K562 (cell line): Measurements from ENCODE around the gene COL25A1. TPM values are rescaled to one million over a fixed set of nuclear protein-coding genes. Genes with fewer than 3 reads are reported as not detected.

Experiments
- CLOCK ChIP-seq: fragments of 250-450 bp; sonication (Bioruptor Pico); IDR thresholded peaks from 2 replicates; pipeline ENCODE4 v1.4.0; 2020; ENCODE audit warnings: mild to moderate bottlenecking, moderate library complexity, borderline replicate concordance
- MGA ChIP-seq: fragments of 450-650 bp; IDR thresholded peaks from 2 replicates; pipeline ENCODE4 v1.6.1; 2016; ENCODE audit warnings: mild to moderate bottlenecking, moderate library complexity
- TRIM24 ChIP-seq, 2 experiments: fragments of 450-650 bp; IDR thresholded peaks; 2 replicates each; pipeline ENCODE4 v1.6.1; 2016
- ZBTB1 ChIP-seq: sonication (generic); formaldehyde crosslinking; IDR thresholded peaks from 2 replicates; pipeline ENCODE4 v1.8.1; 2023; ENCODE audit warnings: missing genetic modification reagents, low read depth, mild to moderate bottlenecking, borderline replicate concordance
- ZNF592 ChIP-seq: fragments of 450-650 bp; IDR thresholded peaks from 2 replicates; pipeline ENCODE4 v1.6.1; 2017; ENCODE audit warnings: antibody characterized with exemption, mild to moderate bottlenecking
- polyA plus RNA-seq, 8 experiments: library from polyadenylated mRNA; depleted of rRNA in 4 of 8; stranded (reverse) in 5 of 8; unstranded in 3 of 8; fragments of >200 nt; fragmentation: Nextera tagmentation in 2 of 8; fragmentation: Illumina TruSeq in 1 of 8; extraction: Ambion mirVana in 2 of 8; extraction: Trizol in 1 of 8; gene quantifications; 2 replicates each; pipeline versions ENCODE4 v1.2.1 to v1.2.3, GENCODE V29; 2011 to 2014; ENCODE audit warnings: inconsistent platforms in 1 of 8, missing spikeins in 1 of 8
- total RNA-seq, 7 experiments: library from RNA; depleted of rRNA in 6 of 7; stranded (reverse); fragments of >200 nt in 6 of 7; fragmentation: Illumina TruSeq in 2 of 7; extraction: Trizol in 2 of 7; gene quantifications; 2 replicates each; pipeline versions ENCODE4 v1.2.1 to v1.2.3, GENCODE V29; 2011 to 2021; ENCODE audit warnings: low replicate concordance in 1 of 7

COL25A1 gene
- total and polyA plus RNA-seq, 9 of the 15 experiments (the other 6 are each of a cell fraction or from before 2014, with no cell fraction given) = 0.03 to 0.62 (median 0.27) TPM

GRCh38 chr4:109185951-109186350, 116.5 kb downstream of the COL25A1 start (continued):
- TF ChIP-seq TRIM24 (IDR thresholded peaks at IDR 0.05) (peak in 1 of 2 experiments; percentile 0; a peak in 1 of 4 replicates), ZNF592 (peak; percentile 70), MGA (peak; percentile 80), ZBTB1 (CRISPR knock-in tag) (no peak), CLOCK (CRISPR knock-in tag) (no peak)
- TF ChIP-seq, all 486 proteins: peak for 10
